KG1 (cell line): ENCODE measurements around the gene CNGA3.

Experiments
- DNase-seq: peaks from one replicate; lab custom pipeline; 2025; lab: John Stamatoyannopoulos, UW

Gene CNGA3

DNA sequence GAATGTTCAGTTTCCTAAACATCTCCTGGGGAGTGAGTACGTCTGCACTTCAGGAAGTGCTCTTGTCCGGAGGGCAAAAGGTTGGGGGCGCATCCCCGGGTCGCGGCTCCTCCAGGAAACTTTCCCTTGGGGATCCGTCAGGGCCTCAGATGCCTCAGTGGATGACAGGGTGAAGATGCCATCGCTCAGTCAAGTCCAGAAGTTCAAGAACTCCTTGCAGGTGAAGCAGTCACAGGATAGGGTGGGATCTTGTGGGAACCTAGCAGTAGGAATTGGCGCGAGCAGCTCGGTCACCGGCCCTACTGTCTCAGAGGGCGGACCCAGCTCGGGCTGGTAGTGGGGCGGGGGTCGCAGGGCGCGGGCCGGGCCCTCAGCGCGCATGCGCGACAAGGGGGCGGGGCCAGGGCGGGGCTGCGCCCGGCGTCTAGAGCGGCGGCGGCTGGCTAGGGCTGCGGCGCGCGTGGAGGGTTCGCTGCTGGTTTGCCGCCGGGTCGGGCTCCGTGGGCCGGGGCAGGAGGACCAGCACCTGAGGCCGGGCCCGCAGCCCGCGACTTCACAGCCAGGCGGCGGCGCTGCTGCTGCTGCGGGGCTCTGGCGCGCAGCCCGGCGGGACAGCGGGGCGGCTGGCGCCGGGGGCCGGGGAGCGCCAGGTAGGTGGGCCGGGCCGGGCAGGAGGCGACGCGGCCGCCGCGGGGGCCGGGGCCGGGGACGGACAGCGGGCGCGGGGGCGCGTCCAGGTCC lies 98.3 kb downstream of the CNGA3 start, which contains the start of gene INPP4A:
INPP4A (plus strand) TSS at position 423 of the 741 bp plus-strand sequence. CDS start 75,191 bp downstream, outside the sequence.
- DNase-seq, result peak; percentile 65

DNA sequence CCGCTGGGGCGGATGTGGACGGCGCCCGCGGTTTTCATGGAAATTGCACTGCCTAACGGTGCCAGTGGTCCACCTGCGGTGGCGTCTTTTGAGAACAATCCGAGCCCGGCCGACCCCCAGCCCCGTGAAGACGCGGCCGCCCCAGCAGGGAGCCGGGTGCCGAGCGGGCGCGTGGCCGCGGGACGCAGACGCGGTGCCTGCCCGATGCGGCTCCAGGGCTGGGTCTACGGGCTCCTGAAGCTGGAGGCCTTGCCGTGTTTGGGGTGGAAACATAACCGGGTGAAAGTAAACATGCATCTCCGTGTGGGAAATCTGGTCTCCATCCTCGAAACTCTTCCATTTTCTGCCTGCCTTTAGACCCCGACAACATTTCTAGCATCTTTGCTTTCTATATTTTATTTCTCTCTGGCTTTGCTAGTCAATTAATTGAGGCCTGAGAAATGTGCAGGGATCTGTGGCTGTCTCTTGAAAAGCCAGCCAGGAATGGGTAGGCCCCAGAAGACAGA lies 99.0 kb downstream of the CNGA3 start:
- DNase-seq, result no peak

DNA sequence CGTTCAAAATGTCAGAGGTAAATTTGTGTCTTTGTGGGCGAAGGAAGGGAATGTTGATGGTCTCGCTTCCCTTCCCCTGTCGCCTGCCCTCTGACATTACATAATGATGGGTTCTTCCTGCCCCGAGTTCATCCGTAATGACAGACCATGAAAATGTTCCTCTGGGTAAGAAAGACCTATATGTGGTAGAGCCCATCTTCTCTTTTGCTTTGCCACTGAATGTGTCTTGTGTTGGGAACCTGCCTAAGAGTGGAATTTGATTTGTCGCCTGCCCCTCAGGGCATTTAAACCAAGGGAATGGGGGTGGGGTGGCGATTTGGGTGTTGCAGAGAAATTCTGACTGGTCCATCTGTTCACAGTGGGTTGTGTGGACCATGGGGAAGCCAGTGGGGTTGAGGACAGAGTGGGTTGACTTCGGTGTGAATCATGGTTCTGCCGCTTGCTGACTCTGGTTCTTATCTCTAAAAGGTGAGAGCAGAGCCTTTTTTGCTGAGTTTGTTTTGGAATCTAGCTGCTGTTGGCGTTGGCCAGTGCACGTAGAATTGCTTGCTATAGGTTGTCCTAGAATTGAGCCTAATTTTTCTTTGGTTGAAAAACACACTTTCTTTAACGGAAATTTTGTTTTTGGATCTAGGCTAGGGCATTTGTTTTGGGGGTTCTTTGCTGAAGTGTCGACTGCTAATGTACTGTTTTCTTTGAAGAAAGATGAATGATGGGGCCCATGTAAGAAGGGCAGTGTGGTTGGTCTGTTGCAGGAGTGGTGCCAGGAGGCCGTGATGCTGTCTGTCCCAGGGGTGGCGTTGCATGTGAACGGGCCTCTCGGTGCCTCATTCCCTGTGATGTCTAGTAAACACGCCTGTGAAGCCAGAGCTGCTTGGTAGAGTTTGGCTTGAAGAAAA lies 99.7 kb downstream of the CNGA3 start:
- DNase-seq, result no peak

DNA sequence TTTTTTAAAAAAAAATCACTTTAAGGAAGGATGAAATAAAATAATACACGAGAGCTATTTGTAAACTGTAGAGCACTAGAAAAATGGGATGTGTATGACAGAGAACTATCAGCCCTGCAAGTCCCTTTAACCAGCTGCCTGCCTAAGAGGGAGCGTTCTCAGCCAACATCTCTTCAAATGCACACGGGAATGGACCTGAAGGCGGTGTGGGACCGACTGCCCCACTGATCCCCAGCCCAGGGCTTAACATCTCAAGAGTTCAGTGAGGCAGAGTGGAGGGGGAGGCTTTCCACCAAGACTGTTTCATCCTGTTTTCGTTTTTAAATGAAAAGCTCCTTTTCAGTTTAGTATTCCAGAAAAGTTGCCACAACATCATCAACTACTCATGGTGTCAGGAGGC lies 100.6 kb downstream of the CNGA3 start:
- no peak for DNase-seq
